GM12801 (cell line): ENCODE measurements around the gene CEBPZOS.

Experiments
- TF ChIP-seq, protein P1 (sequence below): IDR thresholded peaks from one replicate; pipeline ENCODE4 v1.5.1; 2011; ENCODE audit warnings: control low read depth; ENCODE audit not compliant: insufficient read length; ENCODE audit errors: extremely low read depth

CEBPZOS gene

DNA sequence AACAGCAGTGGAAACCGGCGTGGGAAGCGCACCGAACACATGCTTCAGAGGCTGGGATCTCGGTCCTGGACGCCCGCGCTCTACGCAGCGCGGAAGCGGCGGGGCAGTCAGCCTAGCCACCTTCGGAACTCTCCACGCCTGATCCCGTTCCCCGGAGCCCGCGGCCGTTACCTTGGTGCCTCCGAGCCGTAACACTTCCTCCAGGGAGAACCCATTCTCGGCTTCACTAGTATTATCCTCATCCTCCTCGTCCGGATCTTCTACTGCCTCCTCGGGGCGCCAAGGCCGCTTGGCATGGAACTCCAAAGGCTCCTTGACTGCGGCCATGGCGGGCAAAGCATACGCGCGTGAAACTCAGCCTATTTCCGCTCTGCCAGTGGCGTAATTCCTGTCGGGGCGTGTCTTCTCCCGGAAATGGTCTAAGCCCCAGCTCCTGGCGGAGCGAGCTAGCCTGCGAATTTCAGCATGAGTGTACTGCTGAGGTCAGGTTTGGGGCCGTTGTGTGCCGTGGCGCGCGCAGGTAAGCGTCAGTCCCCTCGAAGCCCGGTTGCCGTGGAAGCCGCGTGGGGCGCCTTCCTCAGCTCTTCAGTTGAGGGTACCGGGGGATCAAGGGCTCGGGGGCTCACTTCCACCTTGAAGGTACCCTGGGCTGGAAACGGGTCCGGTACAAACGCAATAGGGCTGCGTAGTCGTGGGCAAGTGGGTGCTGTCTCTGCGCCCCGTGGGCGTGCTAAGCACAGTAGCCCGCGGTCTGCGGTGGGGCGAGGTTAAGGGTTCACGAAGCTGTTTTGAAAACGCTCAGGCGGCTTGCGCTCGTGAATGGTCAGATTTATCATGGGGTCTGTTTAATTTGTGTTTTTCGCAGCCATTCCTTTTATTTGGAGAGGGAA lies 35.2 kb downstream of the CEBPZOS start, which contains the start of the genes CEBPZ and NDUFAF7:
Gene CEBPZ, minus strand, starts transcription at position 356 of the 890 bp plus-strand sequence. Its CDS starts 29 bp downstream, at position 327.
Gene NDUFAF7, plus strand, starts transcription at position 418 of the 890 bp plus-strand sequence. Its CDS starts 48 bp downstream, at position 466.
- TF ChIP-seq, protein P1, sequence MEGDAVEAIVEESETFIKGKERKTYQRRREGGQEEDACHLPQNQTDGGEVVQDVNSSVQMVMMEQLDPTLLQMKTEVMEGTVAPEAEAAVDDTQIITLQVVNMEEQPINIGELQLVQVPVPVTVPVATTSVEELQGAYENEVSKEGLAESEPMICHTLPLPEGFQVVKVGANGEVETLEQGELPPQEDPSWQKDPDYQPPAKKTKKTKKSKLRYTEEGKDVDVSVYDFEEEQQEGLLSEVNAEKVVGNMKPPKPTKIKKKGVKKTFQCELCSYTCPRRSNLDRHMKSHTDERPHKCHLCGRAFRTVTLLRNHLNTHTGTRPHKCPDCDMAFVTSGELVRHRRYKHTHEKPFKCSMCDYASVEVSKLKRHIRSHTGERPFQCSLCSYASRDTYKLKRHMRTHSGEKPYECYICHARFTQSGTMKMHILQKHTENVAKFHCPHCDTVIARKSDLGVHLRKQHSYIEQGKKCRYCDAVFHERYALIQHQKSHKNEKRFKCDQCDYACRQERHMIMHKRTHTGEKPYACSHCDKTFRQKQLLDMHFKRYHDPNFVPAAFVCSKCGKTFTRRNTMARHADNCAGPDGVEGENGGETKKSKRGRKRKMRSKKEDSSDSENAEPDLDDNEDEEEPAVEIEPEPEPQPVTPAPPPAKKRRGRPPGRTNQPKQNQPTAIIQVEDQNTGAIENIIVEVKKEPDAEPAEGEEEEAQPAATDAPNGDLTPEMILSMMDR, result no peak

DNA sequence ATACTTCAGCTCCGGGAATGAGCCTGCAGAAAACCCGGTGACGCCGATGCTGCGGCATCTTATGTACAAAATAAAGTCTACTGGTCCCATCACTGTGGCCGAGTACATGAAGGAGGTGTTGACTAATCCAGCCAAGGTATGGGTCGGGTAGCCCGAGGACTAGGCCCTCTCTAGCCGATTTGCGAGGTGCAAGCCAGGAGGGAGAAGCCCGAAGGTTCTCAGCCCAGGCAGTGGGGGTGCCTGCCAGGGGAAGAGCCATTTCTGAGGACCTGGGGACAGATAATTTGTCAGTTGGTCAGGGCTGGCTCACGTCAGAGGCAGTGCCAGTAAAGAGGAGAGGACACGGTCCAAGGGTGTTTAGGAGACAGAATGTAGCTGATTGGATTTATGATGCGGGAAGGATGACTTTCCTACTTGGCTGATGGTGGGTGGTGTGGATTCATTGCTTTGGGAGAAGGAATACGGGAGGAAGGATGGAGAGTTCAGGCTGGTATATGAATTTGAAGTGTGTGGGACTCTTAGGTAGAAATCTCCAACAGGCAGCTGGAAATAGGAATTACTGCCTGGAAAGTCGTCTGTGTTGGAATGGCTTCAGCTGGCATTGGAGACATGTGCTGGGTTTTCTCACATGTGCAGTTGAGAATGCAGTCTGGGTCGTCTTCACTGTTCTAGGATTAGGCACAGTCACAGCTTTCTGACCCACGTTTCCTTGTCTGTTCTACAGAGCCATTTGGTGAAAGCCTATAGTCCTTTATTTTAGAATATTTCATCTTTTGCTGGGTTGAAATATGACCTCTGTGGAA lies 36.0 kb downstream of the CEBPZOS start:
- TF ChIP-seq, protein P1, result no peak

- TF ChIP-seq, protein P1, result no peak
Measured at GRCh38 chr2:37243435-37243834, 47.1 kb downstream of the CEBPZOS start.

GRCh38 chr2:37244017-37244416 lies 47.7 kb downstream of the CEBPZOS start:
- TF ChIP-seq, protein P1, result no peak

DNA sequence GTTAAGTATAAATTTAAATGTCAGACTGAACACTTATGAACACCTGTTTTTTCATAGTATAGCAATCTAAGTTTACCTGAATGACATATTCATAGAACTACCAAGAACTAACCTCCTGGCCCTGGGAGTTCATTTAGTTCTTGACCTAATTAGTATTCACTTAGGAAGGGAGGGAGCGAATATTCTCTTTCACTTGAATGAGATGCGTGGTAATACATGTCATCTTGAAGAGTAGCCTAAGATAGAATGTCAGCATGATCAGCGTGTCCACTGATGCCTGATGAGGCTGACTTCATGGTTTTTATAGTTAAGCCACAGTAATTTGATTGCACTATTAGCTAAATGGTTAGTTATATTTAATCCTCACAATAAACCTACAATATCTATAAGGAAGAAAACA lies 48.5 kb downstream of the CEBPZOS start:
- TF ChIP-seq, protein P1, result no peak

- TF ChIP-seq, protein P1, result no peak
Measured at GRCh38 chr2:37246205-37246604, 49.9 kb downstream of the CEBPZOS start.

- TF ChIP-seq, protein P1, result no peak
Measured at GRCh38 chr2:37250869-37251740, 54.8 kb downstream of the CEBPZOS start.
